Putamen (tissue), 1 donor: ENCODE measurements around the gene PRX.
"Not testable (repeated sequence)": the region's sequence is repeated elsewhere in the genome, so short reads cannot be mapped to it uniquely, and the experiment has no call there.

Experiments
- DNase-seq: peaks from one replicate; pipeline ENCODE4 v3.0.0-alpha.2; 2016; ENCODE audit warnings: low spot score

PRX gene

DNA sequence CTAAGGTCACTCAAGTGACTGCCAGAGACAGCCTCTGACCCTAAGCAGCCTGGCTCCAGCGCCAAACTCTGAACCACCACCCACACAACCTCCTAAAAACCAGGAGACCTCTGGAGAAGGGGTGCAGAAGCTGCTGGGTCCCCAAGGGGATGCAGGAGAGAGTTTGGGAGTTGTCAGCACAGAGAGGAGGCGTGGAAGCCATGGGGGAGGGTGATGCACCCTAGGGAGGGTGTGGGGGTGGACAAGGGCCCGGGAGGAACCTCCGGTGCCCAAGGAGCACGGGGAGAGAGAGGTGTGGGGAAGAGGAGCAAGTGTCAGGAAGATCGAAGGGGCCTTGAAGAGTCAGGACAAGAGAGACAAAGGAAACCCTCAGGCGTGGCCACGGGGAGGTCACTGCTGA lies 21.1 kb downstream of the PRX start:
- no peak for DNase-seq

DNA sequence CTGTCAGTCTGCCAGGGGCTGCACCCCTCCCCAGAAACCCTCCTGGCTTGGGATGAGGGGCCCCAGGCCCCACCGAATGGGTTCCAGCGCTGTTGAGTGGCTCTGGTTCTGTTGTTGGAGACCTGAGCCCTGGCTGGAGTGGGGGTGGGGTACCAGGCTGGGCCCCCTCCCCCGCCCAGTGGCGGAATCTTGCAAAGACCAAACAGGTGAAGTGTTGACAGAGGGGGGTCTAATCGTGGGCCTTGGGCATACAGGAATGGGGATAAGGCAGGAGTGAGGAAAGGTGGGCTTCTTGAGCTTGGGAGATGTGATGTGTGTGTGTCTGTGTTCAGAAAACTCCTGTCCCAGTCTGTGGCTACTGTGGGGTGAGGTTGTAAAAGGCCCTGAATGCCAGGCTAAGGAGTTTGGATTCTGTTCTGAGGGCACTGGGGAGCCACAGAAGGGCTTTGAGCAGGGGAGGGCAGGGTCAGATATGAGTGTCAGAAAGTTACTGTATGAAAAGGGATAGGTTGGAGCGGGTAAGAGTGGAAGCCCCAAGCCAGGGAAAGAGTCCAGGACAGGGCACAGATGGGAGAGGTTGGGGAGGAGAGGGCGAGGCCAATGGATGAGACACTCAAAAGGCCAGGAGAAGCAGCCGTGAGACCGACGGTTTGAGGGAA lies 23.0 kb downstream of the PRX start, which contains the start of gene HIPK4:
Gene HIPK4 (minus strand): TSS at position 98 of the 659 bp plus-strand sequence. CDS start 279 bp downstream, outside the sequence.
- no peak for DNase-seq

DNA sequence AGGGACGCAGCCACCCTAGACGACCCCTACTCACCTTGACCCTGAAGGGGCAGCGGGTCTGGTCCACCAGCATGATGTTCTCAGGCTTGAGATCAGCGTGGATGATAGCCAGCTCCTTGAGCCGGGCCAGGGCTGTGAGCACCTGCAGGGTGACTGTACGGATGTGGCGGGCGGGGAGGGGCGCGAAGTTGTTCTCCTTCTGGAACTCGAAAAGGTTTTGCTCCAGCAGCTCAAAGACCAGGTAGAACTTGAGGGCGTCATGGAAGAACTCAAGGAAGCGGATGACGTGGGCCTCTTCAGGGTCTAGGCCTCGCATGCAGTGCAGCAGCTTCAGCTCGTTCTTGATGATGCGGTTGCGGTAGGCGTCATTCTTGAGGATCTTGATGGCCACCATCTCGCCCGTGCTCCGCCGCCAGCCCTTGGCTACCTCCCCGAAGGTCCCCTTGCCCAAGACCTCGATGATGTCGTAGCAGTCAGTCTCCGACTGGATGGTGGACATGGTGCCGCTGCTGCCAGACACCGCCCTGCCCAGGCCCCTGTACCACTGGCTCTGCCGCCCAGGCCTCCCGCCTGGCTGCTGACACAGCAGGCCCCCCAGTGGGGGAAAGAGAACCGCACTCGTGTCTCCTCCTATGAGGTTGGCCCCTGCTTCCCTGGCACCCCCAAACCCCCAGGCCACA lies 23.6 kb downstream of the PRX start:
- DNase-seq, result no peak

DNA sequence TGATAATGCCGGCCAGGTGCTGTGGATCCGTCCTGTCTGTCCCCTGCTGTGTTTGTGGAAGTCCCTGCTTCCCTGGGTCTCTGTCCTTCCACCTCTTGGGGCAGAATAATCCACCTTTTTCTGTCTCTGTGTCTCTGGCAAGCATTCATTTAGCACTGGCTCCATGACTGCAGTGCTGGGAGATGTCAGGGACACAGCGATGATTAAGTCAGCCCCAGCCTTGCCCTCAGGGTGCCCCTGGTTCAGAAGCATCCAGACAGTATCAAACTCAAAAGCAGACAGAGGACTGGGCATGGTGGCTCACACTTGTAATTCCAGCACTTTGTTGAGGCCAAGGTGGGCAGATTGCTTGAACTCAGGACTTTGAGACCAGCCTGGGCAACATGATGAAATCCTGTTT lies 24.7 kb downstream of the PRX start:
- DNase-seq, result no peak

DNA sequence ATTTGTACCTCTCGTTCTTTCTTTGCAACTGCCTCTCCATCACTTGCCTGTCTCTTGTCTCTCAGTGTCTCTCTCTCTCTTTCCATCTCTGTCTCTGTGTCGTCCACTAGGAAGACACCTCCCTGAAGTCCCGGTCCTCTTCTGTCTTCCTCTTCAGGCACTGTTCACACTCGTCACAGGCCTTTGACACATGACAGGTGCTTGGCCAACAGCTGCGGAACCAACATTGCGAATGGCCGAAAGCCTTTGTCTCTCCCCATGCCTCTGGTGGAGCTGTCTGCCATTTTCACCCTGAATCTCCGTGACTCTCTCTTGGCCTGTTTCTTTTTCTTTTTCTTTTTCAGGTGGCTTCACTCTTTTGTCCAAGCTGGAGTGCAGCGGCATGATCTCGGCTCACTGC lies 26.0 kb downstream of the PRX start:
- DNase-seq, result no peak

DNA sequence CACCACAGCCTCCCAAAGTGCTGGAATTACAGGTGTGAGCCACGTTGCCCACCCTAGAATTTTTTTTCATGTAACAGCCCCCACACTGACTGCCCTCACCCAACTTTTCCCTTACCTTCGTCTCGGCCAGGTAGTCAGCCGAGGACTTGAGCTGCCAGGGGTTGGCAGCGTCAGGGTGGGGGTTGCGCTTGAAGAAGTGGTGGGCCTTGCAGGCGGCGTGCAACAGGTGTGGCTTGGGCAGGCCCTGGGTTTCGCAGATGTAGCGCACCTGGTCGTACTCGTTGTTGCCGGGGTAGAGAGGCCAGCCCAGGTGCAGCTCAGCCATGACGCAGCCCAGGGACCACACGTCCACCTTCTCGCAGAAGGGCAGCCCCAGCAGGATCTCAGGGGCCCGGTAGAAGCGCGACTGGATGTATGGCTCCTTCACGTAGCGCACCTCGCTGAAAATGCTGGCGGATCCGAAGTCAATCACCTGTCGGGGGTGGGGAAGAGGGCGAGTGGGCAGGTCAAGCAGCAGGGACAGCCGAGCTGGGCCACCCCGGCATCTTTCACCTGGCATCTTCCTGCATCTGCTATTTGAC lies 29.4 kb downstream of the PRX start:
- DNase-seq, result no peak

DNA sequence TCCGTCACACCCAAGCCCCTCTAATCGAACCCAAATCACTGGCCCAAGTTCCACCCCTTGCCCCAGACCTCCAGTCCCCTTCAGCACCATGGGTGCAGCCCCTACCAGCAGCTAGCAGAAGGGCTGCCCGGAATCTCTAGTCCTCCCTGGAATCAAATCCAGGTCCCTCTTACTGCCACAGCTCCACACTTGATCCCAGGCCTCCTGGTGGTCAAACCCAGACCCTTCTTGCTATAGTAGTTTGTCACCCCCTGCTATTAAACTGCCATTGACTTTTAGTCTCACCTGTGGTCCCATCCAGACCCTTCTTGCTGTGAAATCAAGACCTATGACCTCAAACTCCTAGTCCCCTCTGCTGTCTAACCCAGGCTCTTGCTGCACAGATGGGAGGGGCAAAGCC lies 31.9 kb downstream of the PRX start:
- no peak for DNase-seq

DNA sequence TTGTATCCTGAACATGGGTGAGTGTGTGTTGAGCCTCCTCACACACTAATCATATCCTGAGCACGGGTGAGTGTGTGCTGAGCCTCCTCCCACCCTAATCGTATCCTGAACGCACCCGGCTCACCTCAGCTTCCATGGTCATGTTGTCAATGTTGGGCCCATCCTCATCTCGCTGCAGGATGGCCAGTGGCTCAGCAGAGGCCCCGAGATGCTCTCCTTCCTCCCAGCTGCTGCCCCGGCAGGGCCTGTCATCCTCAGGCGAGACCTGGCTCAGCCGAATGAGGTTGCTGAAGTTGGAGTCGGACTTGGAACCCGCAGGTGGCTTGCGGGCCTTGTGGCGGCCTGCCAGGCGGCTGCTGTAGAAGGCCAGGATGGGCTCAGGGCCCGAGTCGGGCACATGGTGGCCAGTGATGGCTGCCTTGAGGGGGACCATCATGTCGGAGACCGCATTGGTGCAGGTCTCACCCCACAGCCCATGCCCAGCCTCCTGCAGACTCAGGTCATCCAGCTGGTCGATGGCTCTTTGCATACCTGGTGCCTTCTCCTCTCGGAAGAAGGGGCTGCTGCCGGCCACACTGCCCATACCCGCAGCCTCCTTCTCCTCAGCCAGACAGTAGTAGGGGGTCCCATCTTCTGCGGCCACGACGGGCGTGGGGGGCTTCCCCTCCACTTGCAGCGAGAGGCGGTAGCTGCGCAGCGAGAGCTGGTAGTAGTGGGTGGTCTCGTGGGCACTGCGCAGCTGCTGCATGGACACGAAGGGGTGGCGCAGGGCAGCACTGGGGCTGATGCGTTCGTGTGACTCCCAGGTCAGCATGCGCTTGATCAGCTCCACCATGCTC lies 32.8 kb downstream of the PRX start:
- no peak for DNase-seq

DNA sequence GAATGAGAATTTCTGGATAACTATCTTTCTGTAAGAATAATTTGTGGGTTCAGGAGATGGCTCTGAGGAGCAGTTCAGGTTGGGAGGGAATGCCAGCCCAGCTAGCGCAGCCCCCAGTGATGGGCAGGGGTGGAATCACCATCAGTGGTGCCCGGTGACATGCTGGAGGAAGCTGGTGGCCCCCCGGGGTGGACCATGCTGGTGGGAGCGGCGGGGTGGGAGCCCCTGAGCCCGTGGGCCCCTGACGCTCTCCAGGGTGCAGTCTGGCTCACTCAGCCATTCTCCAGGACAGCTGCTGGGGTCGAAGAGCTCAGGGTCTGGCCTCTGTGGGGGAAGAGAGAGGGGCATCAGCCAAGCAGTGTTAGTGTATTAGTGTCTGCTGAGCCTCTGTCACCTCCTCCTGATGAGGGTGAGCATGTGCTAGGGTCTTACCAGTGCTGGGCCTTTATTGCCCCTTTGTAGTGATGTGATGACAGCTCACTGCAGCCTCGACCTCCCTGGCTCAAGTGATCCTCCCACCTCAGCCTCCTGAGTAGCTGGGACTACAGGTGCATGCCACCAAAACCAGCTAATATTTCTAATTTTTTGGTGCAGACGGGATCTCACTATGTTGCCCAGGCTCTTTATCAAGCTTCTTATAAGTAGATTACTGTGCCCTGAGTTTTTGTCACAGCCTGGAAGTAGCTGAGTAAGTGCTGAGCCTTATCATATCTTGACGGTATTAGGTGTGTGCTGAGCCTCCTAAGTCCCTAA lies 33.6 kb downstream of the PRX start:
- no peak for DNase-seq

DNA sequence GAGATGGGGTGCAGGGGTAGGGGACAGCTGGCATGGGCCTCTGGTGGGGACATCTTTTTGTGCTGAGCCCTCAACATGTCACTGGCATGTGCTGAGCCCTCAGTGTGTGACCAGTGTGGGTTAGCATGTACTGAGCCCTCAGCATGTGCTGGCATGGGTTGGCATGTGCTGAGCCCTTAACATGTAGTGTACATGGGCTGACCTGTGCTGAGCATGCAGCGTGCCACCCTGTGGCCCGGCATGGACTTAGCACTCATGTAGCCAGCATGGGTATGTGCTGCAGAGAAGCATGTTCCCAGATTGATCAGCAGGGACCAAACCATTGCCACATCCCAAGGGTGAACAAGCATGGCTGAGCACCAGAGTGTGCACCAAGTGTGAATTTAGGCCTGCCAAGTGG lies 34.7 kb downstream of the PRX start:
- no peak for DNase-seq

DNA sequence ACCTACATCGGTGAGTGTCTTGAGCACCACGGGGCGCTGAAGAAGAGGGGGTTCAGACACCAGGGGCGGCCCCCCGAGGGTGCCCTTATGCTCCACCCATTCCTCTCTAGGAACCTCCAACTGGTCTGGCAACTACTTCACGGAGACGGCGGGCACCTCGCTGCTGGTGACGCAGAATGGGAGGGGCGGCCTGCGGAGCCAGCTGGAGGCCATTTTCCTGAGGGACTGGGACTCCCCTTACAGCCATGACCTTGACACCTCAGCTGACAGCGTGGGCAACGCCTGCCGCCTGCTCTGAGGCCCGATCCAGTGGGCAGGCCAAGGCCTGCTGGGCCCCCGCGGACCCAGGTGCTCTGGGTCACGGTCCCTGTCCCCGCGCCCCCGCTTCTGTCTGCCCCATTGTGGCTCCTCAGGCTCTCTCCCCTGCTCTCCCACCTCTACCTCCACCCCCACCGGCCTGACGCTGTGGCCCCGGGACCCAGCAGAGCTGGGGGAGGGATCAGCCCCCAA lies 35.2 kb downstream of the PRX start:
- DNase-seq, result no peak

DNA sequence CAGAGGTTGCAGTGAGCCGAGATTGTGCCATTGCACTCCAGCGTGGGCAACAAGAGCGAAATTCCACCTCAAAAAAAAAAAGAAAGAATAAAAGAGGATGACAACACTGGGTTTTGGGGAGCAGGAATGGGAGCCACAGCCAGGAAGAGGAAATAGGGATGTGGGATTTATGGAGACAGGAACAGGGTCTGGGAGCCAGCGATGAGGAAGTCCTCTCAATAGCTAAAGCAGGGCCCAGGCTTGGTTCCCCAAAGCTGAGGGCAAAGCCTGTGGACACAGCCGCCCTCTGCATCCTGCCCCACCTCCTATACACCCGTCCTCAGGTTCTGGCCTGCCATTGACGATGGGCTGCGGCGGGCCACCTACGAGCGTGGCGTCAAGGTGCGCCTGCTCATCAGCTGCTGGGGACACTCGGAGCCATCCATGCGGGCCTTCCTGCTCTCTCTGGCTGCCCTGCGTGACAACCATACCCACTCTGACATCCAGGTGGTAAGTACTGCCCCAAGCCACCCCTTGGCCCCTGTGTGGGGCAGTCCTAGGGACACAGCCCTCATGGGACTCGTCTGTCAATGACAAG lies 36.8 kb downstream of the PRX start:
- DNase-seq, result no peak

DNA sequence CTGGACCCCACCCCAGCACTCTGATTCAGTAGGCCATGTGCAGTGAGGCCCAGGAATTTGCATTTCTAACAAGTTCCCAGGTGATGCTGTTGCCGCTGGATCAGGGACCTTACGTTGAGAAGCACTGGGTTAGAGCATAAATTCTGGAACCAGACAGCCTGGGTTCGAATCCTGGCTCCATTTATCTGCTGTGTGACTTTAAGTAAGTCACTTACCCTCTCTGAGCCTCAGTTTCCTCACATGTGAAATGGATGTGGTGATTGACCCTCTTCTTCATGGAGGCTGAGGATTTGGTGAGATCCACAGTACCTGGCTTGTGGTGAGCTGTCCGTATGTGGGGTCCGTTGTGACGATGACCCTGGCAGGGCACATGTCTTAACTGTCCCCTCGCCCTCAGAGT lies 39.1 kb downstream of the PRX start:
- DNase-seq, result no peak

DNA sequence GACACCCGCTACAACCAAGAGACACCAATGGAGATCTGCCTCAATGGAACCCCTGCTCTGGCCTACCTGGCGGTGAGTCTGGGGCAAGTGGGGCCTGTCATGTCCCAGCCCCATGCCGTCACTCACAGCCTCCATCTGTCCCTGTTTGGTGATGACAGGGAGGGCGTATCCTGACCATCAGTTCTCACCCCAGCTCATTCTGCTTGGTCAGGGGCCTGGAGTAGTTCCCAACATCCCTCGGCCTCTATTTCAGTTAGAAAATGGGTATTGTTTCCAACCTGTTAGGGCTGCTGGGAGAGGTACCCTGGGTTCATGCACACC lies 41.4 kb downstream of the PRX start:
- DNase-seq, result no peak

DNA sequence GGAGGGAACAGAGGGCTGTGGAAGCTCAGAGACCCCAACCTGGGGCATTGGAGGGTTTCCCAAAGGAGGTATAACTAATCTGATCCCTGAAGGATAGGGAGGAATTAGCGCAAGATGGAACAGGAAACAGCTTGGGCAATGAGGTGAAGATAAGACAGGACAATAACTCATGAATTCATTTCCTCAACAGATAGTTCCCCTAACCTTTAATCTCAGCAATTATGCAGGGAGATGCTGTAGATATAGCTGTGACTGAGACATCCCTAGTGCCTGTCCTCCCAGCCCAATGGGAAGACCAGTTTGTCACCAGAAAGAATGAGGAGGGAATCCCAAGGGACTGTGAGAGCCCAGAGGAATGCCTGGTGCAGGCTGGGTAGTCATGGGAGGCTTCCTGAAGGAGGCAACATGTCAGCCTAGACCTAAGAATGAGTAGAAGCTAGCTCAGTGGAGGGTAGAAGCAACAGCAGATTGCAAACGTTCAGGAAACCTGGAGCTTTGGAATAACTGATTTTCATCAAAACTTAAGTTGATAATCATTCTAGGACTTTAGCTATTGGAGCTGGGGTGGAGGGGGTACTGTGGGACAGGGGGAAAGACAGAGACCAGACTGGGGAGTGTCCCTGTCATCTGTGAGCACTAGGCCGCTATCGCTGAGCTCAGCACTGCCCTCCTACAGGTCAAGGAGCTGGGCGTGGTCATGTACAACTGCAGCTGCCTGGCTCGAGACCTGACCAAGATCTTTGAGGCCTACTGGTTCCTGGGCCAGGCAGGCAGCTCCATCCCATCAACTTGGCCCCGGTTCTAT lies 42.0 kb downstream of the PRX start:
- DNase-seq, result no peak

DNA sequence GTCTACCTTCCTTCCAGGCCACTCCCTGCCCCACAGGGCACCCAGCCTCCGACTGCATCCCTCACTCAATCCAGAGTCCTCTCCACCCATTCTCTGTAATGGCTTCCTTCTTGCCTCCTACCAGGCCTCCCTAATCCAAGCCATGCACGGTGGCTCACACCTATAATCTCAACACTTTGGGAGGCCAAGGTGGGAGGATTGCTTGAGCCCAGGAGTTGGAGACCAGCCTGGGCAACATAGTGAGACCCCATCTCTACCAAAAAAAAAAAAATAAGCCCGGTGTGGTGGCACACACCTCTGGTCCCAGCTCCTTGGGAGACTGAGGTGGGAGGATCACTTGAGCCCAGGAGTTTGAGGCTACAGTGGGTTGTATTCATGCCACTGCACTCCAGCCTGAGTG lies 42.9 kb downstream of the PRX start:
- DNase-seq, result not testable (repeated sequence)

DNA sequence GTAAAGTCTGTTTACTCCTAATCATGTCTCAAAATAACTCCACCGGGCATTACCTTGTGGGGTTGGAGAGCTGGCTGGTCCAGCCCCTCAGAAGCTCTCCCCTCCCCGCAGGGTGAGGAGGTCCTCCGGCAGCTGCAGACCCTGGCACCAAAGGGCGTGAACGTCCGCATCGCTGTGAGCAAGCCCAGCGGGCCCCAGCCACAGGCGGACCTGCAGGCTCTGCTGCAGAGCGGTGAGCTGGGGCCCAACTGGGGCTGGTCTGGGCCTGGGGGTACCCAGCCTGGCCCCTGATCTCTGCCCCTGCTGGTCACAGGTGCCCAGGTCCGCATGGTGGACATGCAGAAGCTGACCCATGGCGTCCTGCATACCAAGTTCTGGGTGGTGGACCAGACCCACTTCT lies 43.4 kb downstream of the PRX start:
- no peak for DNase-seq

DNA sequence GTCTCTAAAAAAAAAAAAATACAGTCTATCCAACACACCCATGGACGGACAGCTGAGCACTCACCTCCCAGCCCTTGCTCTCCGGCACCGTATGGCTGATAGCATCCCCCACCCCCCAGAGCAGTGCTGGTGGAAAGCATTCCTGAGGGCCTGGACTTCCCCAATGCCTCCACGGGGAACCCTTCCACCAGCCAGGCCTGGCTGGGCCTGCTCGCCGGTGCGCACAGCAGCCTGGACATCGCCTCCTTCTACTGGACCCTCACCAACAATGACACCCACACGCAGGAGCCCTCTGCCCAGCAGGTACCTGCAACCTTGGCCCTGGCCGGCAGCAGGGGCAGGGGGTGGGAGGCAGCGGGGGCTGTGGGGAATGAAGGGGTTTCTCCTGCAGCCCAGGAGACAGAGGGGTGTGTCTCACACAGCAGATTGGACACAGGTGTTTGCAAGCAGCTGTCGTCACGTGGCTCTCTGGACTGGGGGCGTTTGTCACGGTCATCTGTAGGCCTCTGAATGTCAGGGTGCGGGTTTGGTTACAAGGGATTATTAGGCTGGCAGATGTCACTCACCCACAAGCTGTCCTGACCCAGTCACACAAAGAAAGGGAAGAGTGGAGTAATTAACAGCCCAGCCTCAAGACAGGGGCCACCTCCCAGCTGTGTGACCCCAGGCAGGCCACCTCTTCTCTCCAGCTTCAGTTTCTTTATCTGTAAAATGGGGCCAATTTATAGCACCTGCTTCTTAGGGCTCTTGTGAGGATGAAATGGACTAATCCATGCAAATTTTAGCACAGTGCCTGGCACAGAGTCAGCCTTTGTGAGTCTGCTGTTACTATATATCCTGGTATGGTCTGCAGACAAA lies 45.4 kb downstream of the PRX start:
- DNase-seq, result no peak

DNA sequence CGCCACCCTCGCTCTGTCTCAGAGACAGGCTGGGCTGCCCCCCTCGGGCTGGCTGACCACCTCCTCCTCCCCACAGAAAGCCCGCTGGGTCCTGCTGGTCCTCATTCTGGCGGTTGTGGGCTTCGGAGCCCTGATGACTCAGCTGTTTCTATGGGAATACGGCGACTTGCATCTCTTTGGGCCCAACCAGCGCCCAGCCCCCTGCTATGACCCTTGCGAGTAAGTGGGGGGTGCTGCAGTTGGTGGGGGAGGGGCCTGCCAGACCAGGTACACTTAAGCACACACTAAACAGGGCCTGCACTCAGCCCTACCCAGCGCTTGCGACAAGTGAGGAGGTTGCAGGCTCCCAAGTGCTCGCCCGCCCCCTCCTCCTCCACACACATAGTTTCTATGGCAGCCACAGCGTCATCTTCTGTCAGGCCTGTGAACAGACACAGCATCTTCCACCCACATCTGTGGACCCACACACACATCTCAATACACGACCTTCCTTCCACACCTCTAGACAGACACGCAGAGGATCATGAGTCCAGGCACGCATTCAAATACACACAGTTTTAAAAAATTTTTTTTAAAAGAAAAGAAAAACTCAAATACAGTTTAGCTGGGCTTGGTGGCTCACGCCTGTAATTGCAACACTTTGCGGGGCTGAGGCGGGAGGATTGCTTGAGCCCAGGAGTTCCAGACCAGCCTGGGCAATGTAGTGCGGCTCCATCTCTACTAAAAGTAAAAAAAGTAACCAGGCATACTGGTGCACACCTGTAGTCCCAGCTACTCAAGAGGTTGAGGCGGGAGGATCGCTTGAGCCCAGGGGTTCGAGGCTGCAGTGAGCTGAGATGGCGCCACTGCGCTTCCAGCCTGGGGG lies 46.2 kb downstream of the PRX start:
- peak; percentile 76 for DNase-seq
